ENCODE results near the gene NAV2.

Gene NAV2

DNA sequence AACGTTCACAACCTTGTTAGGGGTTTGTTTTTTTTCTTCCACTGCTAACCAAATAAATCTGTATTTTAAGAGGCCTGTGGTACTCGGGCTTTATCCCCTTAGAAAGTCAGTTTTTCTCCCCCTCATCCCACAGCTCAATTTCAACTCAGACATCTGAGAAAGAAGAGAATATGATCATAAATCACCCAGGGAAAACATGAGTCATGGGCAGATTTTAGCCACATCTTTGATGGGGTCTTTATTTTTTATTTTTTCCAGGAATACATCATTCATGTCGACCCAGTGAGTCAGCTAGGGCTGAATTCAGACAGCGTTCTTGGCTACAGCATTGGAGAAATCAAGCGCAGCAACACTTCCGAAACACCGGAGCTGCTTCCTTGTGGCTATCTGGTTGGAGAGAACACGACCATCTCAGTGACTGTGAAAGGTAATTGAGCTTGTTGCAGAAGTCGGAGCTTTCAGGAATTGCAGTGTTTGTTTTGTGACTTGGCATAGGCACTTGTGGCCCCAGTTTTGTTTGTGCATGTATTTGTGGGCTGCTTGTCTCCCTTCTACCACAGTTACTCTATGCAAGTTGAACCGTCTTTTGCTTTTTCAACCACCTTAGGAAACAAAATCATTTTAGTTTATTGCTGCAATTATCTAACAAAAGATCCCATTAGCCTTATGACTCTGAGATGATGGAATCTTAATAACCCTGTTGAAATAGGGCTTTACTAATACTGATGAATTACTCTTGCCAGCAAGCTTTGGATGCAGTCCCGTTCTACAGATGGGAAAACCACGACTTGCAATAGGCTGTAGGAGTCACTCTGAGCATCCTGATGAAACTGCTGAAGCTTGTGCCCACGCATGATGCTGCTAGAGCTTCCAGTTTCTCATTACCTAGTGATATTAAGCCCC is 384.9 kb downstream of the NAV2 start:
- TF ChIP-seq ISL1 (CRISPR knock-in tag; IDR thresholded peaks at IDR 0.05) (peak; percentile 66), ZC3H10 (CRISPR knock-in tag; IDR thresholded peaks at IDR 0.05) (peak; percentile 56; the same call in 1 of the 2 replicates), TOX (CRISPR knock-in tag; IDR thresholded peaks at IDR 0.05; ENCODE audit: borderline replicate concordance) (peak; percentile 72; the same call in 1 of the 2 replicates), OSR1 (CRISPR knock-in tag; IDR thresholded peaks at IDR 0.05) (no peak), ZFP3 (CRISPR knock-in tag; IDR thresholded peaks at IDR 0.05) (peak; percentile 65; the same call in 1 of the 2 replicates)
- peak; percentile 86 for ATAC-seq

DNA sequence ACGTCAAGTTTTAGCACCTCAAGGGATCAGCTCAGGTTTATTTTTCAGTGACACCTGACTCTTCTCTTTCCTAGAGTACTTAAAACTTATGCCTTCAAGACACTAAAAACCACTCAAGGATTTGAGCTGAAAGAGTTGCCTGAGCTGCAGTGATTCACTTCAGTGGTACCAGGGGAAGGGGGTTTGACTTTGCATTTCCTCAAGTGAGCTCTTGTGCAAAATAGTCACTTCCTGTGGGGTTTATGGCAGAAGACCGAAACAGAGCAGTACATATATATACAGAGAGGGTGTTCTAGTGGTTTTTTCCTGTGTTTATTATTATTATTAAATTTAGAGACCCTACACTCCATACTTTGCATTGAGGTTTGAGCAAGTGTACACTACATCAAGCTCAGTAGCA is 386.9 kb downstream of the NAV2 start:
- no peak for TF ChIP-seq OSR1 (CRISPR knock-in tag; IDR thresholded peaks at IDR 0.05)
- TF ChIP-seq, protein P1, sequence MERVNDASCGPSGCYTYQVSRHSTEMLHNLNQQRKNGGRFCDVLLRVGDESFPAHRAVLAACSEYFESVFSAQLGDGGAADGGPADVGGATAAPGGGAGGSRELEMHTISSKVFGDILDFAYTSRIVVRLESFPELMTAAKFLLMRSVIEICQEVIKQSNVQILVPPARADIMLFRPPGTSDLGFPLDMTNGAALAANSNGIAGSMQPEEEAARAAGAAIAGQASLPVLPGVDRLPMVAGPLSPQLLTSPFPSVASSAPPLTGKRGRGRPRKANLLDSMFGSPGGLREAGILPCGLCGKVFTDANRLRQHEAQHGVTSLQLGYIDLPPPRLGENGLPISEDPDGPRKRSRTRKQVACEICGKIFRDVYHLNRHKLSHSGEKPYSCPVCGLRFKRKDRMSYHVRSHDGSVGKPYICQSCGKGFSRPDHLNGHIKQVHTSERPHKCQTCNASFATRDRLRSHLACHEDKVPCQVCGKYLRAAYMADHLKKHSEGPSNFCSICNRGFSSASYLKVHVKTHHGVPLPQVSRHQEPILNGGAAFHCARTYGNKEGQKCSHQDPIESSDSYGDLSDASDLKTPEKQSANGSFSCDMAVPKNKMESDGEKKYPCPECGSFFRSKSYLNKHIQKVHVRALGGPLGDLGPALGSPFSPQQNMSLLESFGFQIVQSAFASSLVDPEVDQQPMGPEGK (CRISPR knock-in tag; IDR thresholded peaks at IDR 0.05; ENCODE audit: borderline replicate concordance): no peak
- TF ChIP-seq TCF4 (CRISPR knock-in tag; IDR thresholded peaks at IDR 0.05; ENCODE audit: borderline replicate concordance): no peak
- no peak for TF ChIP-seq ESRRG (CRISPR knock-in tag; IDR thresholded peaks at IDR 0.05)
- TF ChIP-seq SNAI2 (CRISPR knock-in tag; IDR thresholded peaks at IDR 0.05): no peak
- no peak for TF ChIP-seq ZNF70 (CRISPR knock-in tag; IDR thresholded peaks at IDR 0.05)
- no peak for TF ChIP-seq PPARA (CRISPR knock-in tag; IDR thresholded peaks at IDR 0.05; ENCODE audit: borderline replicate concordance)
- TF ChIP-seq, protein P2, sequence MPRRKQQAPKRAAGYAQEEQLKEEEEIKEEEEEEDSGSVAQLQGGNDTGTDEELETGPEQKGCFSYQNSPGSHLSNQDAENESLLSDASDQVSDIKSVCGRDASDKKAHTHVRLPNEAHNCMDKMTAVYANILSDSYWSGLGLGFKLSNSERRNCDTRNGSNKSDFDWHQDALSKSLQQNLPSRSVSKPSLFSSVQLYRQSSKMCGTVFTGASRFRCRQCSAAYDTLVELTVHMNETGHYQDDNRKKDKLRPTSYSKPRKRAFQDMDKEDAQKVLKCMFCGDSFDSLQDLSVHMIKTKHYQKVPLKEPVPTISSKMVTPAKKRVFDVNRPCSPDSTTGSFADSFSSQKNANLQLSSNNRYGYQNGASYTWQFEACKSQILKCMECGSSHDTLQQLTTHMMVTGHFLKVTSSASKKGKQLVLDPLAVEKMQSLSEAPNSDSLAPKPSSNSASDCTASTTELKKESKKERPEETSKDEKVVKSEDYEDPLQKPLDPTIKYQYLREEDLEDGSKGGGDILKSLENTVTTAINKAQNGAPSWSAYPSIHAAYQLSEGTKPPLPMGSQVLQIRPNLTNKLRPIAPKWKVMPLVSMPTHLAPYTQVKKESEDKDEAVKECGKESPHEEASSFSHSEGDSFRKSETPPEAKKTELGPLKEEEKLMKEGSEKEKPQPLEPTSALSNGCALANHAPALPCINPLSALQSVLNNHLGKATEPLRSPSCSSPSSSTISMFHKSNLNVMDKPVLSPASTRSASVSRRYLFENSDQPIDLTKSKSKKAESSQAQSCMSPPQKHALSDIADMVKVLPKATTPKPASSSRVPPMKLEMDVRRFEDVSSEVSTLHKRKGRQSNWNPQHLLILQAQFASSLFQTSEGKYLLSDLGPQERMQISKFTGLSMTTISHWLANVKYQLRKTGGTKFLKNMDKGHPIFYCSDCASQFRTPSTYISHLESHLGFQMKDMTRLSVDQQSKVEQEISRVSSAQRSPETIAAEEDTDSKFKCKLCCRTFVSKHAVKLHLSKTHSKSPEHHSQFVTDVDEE (CRISPR knock-in tag; IDR thresholded peaks at IDR 0.05): no peak
- TF ChIP-seq, protein P3, sequence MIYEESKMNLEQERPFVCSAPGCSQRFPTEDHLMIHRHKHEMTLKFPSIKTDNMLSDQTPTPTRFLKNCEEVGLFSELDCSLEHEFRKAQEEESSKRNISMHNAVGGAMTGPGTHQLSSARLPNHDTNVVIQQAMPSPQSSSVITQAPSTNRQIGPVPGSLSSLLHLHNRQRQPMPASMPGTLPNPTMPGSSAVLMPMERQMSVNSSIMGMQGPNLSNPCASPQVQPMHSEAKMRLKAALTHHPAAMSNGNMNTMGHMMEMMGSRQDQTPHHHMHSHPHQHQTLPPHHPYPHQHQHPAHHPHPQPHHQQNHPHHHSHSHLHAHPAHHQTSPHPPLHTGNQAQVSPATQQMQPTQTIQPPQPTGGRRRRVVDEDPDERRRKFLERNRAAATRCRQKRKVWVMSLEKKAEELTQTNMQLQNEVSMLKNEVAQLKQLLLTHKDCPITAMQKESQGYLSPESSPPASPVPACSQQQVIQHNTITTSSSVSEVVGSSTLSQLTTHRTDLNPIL (CRISPR knock-in tag; IDR thresholded peaks at IDR 0.05; ENCODE audit: low read depth): no peak
- TF ChIP-seq TOX (CRISPR knock-in tag; IDR thresholded peaks at IDR 0.05; ENCODE audit: borderline replicate concordance): no peak
- TF ChIP-seq ARNTL (CRISPR knock-in tag; IDR thresholded peaks at IDR 0.05; ENCODE audit: borderline replicate concordance, low read depth): no peak
- no peak for TF ChIP-seq ZFP3 (CRISPR knock-in tag; IDR thresholded peaks at IDR 0.05)
- TF ChIP-seq ISL1 (CRISPR knock-in tag; IDR thresholded peaks at IDR 0.05): no peak
- TF ChIP-seq, protein P4, sequence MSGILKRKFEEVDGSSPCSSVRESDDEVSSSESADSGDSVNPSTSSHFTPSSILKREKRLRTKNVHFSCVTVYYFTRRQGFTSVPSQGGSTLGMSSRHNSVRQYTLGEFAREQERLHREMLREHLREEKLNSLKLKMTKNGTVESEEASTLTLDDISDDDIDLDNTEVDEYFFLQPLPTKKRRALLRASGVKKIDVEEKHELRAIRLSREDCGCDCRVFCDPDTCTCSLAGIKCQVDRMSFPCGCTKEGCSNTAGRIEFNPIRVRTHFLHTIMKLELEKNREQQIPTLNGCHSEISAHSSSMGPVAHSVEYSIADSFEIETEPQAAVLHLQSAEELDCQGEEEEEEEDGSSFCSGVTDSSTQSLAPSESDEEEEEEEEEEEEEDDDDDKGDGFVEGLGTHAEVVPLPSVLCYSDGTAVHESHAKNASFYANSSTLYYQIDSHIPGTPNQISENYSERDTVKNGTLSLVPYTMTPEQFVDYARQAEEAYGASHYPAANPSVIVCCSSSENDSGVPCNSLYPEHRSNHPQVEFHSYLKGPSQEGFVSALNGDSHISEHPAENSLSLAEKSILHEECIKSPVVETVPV (CRISPR knock-in tag; IDR thresholded peaks at IDR 0.05): no peak
- TF ChIP-seq, protein P5, sequence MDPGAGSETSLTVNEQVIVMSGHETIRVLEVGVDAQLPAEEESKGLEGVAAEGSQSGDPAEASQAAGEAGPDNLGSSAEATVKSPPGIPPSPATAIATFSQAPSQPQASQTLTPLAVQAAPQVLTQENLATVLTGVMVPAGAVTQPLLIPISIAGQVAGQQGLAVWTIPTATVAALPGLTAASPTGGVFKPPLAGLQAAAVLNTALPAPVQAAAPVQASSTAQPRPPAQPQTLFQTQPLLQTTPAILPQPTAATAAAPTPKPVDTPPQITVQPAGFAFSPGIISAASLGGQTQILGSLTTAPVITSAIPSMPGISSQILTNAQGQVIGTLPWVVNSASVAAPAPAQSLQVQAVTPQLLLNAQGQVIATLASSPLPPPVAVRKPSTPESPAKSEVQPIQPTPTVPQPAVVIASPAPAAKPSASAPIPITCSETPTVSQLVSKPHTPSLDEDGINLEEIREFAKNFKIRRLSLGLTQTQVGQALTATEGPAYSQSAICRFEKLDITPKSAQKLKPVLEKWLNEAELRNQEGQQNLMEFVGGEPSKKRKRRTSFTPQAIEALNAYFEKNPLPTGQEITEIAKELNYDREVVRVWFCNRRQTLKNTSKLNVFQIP (CRISPR knock-in tag; IDR thresholded peaks at IDR 0.05; ENCODE audit: borderline replicate concordance, low read depth): no peak
- ATAC-seq: no peak

DNA sequence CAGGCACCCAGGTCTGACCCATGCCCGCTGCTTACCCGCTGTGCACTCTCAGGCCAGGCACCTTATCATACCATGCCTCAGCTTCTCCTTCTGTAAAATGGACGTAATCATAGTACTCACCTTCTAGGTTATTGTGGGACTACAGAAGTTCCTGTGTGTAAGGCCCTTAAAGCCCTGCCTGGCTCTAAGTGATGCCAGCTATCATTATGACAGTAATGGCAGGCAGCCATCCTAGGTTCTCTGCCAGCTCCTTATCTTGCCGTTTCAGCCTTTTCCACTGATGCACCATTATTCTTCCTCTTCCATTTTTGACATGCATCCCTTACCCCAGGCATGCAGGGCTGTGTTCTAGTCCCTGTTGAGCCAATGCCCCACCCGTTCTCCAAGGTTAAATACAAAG is 389.8 kb downstream of the NAV2 start:
- peak; percentile 46; the same call in 1 of the 2 replicates for TF ChIP-seq ZFP3 (CRISPR knock-in tag; IDR thresholded peaks at IDR 0.05)
- peak; percentile 22; the same call in 1 of the 2 replicates for TF ChIP-seq ISL1 (CRISPR knock-in tag; IDR thresholded peaks at IDR 0.05)
- no peak for TF ChIP-seq ESRRG (CRISPR knock-in tag; IDR thresholded peaks at IDR 0.05)
- ATAC-seq: no peak

DNA sequence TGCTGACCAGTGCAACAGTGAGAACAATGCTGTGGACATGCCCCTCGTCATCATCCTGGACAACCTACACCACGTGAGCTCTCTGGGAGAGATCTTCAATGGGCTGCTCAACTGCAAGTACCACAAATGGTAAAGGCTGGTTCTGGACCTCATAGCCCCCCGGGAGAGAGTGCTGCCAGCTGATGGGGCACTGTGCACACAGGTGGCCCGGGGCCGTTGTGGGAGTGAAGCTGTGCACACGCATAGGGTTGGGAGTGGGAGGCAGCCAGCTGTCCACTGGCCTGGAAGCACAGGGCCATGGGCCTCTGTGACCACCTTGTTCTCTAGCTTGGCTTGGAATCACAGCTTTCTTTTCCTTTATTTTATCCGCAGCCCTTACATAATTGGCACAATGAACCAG is 390.6 kb downstream of the NAV2 start:
- no peak for TF ChIP-seq ZFP3 (CRISPR knock-in tag; IDR thresholded peaks at IDR 0.05)
- no peak for TF ChIP-seq ZNF70 (CRISPR knock-in tag; IDR thresholded peaks at IDR 0.05)
- no peak for TF ChIP-seq ZNF565 (CRISPR knock-in tag; conservative IDR thresholded peaks at IDR 0.05; ENCODE audit: low read depth)
- TF ChIP-seq ZFP30 (CRISPR knock-in tag; IDR thresholded peaks at IDR 0.05): no peak
- TF ChIP-seq ESRRG (CRISPR knock-in tag; IDR thresholded peaks at IDR 0.05): no peak
- TF ChIP-seq ISL1 (CRISPR knock-in tag; IDR thresholded peaks at IDR 0.05): no peak
- TF ChIP-seq RARB (CRISPR knock-in tag; IDR thresholded peaks at IDR 0.05): no peak
- TF ChIP-seq TCF4 (CRISPR knock-in tag; IDR thresholded peaks at IDR 0.05; ENCODE audit: borderline replicate concordance): no peak
- TF ChIP-seq GLIS3 (CRISPR knock-in tag; IDR thresholded peaks at IDR 0.05): no peak
- TF ChIP-seq, protein P3 (CRISPR knock-in tag; IDR thresholded peaks at IDR 0.05; ENCODE audit: low read depth): no peak
- ATAC-seq: no peak

All from SK-N-SH treated with all-trans-retinoic acid at 6 μM for 48 hours (cell line).